HepG2 (cell line): ENCODE results near the gene PPRC1. TPM values are rescaled to one million over a fixed set of nuclear protein-coding genes. Genes with fewer than 3 reads are reported as not detected.

ENCODE experiments used
- ETV5 ChIP-seq: IDR thresholded peaks from 2 replicates; pipeline ENCODE4 v1.6.1; 2018; ENCODE audit warnings: missing biosample characterization, missing genetic modification reagents, inconsistent platforms, borderline replicate concordance
- GABPA ChIP-seq, 2 experiments: IDR thresholded peaks; 2 replicates each; pipeline ENCODE4 v1.6.1; 2011 to 2016; ENCODE audit warnings: low read depth in 2 of 2, low read length in 1 of 2, missing biosample characterization in 1 of 2, missing genetic modification characterization in 1 of 2
- GATAD2A ChIP-seq: IDR thresholded peaks from 2 replicates; pipeline ENCODE4 v1.6.1; 2016
- HOXA3 ChIP-seq: sonication (generic); formaldehyde crosslinking; IDR thresholded peaks from 2 replicates; pipeline ENCODE4 v1.5.0; 2020; ENCODE audit warnings: missing genetic modification reagents
- NCOA2 ChIP-seq: sonication (generic); formaldehyde crosslinking; IDR thresholded peaks from 2 replicates; pipeline ENCODE4 v1.8.0; 2022; ENCODE audit warnings: inconsistent platforms
- RBFOX2 ChIP-seq: fragments of 200-400 bp; formaldehyde crosslinking; IDR thresholded peaks from 2 replicates; pipeline ENCODE4 v1.6.1; 2017; ENCODE audit warnings: low read depth, mild to moderate bottlenecking, low read length
- RBM39 ChIP-seq: fragments of 200-400 bp; formaldehyde crosslinking; IDR thresholded peaks from one replicate; pipeline ENCODE4 v1.6.1; 2018; ENCODE audit warnings: antibody characterized with exemption, mild to moderate bottlenecking, low read depth, low read length; ENCODE audit not compliant: poor library complexity, severe bottlenecking
- SOX13 ChIP-seq, 3 experiments: fragments of 450-650 bp in 1 of 3; sonication (generic) in 1 of 3; formaldehyde crosslinking in 1 of 3; IDR thresholded peaks in 2 of 3; conservative IDR thresholded peaks in 1 of 3; 2 replicates each; pipeline versions ENCODE4 v1.5.0 to v1.6.1; 2016 to 2020; ENCODE audit warnings: antibody characterized with exemption in 1 of 3, mild to moderate bottlenecking in 1 of 3, missing compliant biosample characterization in 1 of 3, missing genetic modification reagents in 1 of 3, moderate library complexity in 1 of 3
- TBP ChIP-seq: sonication (generic); formaldehyde crosslinking; IDR thresholded peaks from 2 replicates; pipeline ENCODE4 v1.5.0; 2020; ENCODE audit warnings: missing genetic modification reagents
- YEATS4 ChIP-seq: sonication (generic); formaldehyde crosslinking; IDR thresholded peaks from 2 replicates; pipeline ENCODE4 v1.4.0; 2020; ENCODE audit warnings: missing genetic modification reagents, borderline replicate concordance
- ZBTB1 ChIP-seq: sonication (generic); formaldehyde crosslinking; IDR thresholded peaks from 2 replicates; pipeline ENCODE4 v1.4.0; 2020; ENCODE audit warnings: missing genetic modification reagents, borderline replicate concordance
- ZBTB42 ChIP-seq: sonication (generic); formaldehyde crosslinking; IDR thresholded peaks from 2 replicates; pipeline ENCODE4 v1.5.0; 2020; ENCODE audit warnings: mild to moderate bottlenecking, missing genetic modification reagents
- ZFP36L1 ChIP-seq: sonication (generic); formaldehyde crosslinking; IDR thresholded peaks from 2 replicates; pipeline ENCODE4 v1.8.0; 2022; ENCODE audit warnings: mild to moderate bottlenecking, missing genetic modification reagents, moderate library complexity
- ZNF296 ChIP-seq: sonication (generic); formaldehyde crosslinking; conservative IDR thresholded peaks from 2 replicates; pipeline ENCODE4 v1.5.0; 2020; ENCODE audit warnings: mild to moderate bottlenecking, missing genetic modification reagents
- ZNF468 ChIP-seq: sonication (generic); formaldehyde crosslinking; IDR thresholded peaks from 2 replicates; pipeline ENCODE4 v1.8.0; 2022; ENCODE audit warnings: mild to moderate bottlenecking, moderate library complexity, missing genetic modification reagents
- ZNF766 ChIP-seq: sonication (generic); formaldehyde crosslinking; IDR thresholded peaks from 2 replicates; pipeline ENCODE4 v1.5.0; 2020; ENCODE audit warnings: missing genetic modification reagents, borderline replicate concordance
- ZNF816 ChIP-seq: sonication (generic); formaldehyde crosslinking; IDR thresholded peaks from 2 replicates; pipeline ENCODE4 v1.8.0; 2022; ENCODE audit warnings: missing genetic modification reagents, mild to moderate bottlenecking, borderline replicate concordance
- ZNF891 ChIP-seq: sonication (generic); formaldehyde crosslinking; IDR thresholded peaks from 2 replicates; pipeline ENCODE4 v1.5.0; 2020; ENCODE audit warnings: mild to moderate bottlenecking, missing genetic modification reagents
- ZSCAN20 ChIP-seq: sonication (generic); formaldehyde crosslinking; IDR thresholded peaks from 2 replicates; pipeline ENCODE4 v1.4.0; 2020; ENCODE audit warnings: missing genetic modification reagents, mild to moderate bottlenecking, borderline replicate concordance
- polyA plus RNA-seq, 8 experiments: library from polyadenylated mRNA; depleted of rRNA in 3 of 8; stranded (reverse) in 7 of 8; unstranded in 1 of 8; fragments of >200 nt; fragmentation: Illumina TruSeq in 4 of 8; extraction: Trizol in 4 of 8; gene quantifications; 2 replicates each; pipeline versions ENCODE4 v1.2.1 to v1.2.3, GENCODE V29; 2011 to 2016; ENCODE audit warnings: low read depth in 4 of 8, missing spikeins in 1 of 8, mixed read lengths in 1 of 8; ENCODE audit not compliant: insufficient read depth in 1 of 8
- total RNA-seq, 5 experiments: library from RNA; depleted of rRNA; stranded (reverse); fragments of >200 nt; fragmentation: Illumina TruSeq; extraction: Trizol; gene quantifications; 2 replicates each; pipeline ENCODE4 v1.2.3, GENCODE V29; 2016; ENCODE audit warnings: low read depth in 1 of 5
- TF ChIP-seq, protein P1 (sequence below): IDR thresholded peaks from 2 replicates; pipeline ENCODE4 v1.6.1; 2018; ENCODE audit warnings: missing genetic modification reagents
- TF ChIP-seq, protein P2 (sequence below): sonication (generic); formaldehyde crosslinking; IDR thresholded peaks from 2 replicates; pipeline ENCODE4 v1.4.0; 2020; ENCODE audit warnings: low read depth, mild to moderate bottlenecking, missing genetic modification reagents
- TF ChIP-seq, protein P3 (sequence below): sonication (generic); formaldehyde crosslinking; IDR thresholded peaks from 2 replicates; pipeline ENCODE4 v1.4.0; 2020; ENCODE audit warnings: missing genetic modification reagents, borderline replicate concordance
- TF ChIP-seq, protein P4 (sequence below): sonication (generic); formaldehyde crosslinking; IDR thresholded peaks from 2 replicates; pipeline ENCODE4 v1.8.1; 2023; ENCODE audit warnings: mild to moderate bottlenecking, missing genetic modification reagents

The PPRC1 gene
- total and polyA plus RNA-seq, 2 of the 13 experiments (the other 11 are each of a cell fraction or from before 2014, with no cell fraction given) = 18.7 to 24.2 TPM

DNA sequence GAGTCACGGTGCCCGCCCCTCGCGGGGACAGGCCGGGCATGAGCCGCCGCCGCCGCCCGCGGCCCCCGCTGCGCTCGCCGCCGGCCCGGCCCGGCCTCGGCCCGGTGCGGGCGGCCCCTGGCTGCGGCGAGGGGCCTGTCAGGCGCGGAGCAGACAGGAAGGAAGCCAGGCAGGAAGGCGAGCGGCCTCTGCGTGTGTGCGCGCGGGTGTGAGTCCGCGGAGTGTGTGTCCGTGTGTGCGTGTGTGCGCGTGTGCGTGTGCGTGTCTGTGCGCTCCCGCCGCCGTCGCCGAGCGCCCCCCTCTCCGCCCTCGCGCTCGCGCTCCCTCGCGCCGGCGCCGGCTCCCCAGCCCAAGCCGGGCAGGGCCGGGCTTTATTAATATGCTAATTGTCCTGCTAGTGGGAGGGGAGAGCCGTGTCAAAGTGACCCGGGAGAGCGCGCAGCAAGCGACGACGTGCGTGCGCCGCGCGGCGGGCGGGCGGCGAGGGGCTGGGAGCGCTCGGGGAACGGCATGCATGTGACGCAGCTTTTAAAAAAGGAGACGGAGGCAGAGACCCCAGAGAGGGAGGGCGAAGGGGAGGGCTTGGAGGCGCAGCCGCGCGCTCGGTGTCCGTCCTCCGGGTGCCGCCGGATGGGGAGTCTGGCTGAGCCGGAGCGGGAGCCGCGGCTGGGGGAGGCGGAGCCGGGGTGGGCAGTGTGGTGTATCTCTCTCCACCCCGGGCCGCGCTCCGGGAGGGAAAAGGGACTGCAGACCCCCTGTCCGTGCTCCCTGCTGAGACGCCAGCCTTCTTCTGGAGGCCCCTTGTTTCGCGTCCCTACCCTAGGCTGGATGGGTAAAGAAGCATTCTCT lies 12.5 kb upstream of the PPRC1 start, which contains the start of gene LDB1 (continued):
- TF ChIP-seq NCOA2 = no peak
- TF ChIP-seq GABPA (IDR thresholded peaks at IDR 0.05; ENCODE audit: low read depth, low read length) = no peak
- no peak for TF ChIP-seq GABPA (CRISPR knock-in tag; IDR thresholded peaks at IDR 0.05; ENCODE audit: low read depth)
- TF ChIP-seq, protein P1, sequence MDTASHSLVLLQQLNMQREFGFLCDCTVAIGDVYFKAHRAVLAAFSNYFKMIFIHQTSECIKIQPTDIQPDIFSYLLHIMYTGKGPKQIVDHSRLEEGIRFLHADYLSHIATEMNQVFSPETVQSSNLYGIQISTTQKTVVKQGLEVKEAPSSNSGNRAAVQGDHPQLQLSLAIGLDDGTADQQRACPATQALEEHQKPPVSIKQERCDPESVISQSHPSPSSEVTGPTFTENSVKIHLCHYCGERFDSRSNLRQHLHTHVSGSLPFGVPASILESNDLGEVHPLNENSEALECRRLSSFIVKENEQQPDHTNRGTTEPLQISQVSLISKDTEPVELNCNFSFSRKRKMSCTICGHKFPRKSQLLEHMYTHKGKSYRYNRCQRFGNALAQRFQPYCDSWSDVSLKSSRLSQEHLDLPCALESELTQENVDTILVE (CRISPR knock-in tag) = peak; percentile 39; the same call in 1 of the 2 replicates
- no peak for TF ChIP-seq ZFP36L1 (CRISPR knock-in tag)
- TF ChIP-seq GATAD2A (CRISPR knock-in tag) = no peak
- TF ChIP-seq, protein P2, sequence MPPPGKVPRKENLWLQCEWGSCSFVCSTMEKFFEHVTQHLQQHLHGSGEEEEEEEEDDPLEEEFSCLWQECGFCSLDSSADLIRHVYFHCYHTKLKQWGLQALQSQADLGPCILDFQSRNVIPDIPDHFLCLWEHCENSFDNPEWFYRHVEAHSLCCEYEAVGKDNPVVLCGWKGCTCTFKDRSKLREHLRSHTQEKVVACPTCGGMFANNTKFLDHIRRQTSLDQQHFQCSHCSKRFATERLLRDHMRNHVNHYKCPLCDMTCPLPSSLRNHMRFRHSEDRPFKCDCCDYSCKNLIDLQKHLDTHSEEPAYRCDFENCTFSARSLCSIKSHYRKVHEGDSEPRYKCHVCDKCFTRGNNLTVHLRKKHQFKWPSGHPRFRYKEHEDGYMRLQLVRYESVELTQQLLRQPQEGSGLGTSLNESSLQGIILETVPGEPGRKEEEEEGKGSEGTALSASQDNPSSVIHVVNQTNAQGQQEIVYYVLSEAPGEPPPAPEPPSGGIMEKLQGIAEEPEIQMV = no peak
- TF ChIP-seq TBP (CRISPR knock-in tag) = no peak
- 0 out of 2 replicates have a peak, but pooled peaks have one; percentile 28 for TF ChIP-seq ZSCAN20 (CRISPR knock-in tag)
- TF ChIP-seq ZNF468 (CRISPR knock-in tag) = no peak; the same call in 1 of the 2 replicates
- TF ChIP-seq, protein P3, sequence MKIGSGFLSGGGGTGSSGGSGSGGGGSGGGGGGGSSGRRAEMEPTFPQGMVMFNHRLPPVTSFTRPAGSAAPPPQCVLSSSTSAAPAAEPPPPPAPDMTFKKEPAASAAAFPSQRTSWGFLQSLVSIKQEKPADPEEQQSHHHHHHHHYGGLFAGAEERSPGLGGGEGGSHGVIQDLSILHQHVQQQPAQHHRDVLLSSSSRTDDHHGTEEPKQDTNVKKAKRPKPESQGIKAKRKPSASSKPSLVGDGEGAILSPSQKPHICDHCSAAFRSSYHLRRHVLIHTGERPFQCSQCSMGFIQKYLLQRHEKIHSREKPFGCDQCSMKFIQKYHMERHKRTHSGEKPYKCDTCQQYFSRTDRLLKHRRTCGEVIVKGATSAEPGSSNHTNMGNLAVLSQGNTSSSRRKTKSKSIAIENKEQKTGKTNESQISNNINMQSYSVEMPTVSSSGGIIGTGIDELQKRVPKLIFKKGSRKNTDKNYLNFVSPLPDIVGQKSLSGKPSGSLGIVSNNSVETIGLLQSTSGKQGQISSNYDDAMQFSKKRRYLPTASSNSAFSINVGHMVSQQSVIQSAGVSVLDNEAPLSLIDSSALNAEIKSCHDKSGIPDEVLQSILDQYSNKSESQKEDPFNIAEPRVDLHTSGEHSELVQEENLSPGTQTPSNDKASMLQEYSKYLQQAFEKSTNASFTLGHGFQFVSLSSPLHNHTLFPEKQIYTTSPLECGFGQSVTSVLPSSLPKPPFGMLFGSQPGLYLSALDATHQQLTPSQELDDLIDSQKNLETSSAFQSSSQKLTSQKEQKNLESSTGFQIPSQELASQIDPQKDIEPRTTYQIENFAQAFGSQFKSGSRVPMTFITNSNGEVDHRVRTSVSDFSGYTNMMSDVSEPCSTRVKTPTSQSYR (CRISPR knock-in tag) = no peak
- no peak; the same call in 1 of the 2 replicates for TF ChIP-seq ZNF891 (CRISPR knock-in tag)
- TF ChIP-seq YEATS4 (CRISPR knock-in tag) = 0 out of 2 replicates have a peak, but pooled peaks have one; percentile 25
- TF ChIP-seq RBM39 = peak; percentile 32
- no peak for TF ChIP-seq ZNF816 (CRISPR knock-in tag)
- TF ChIP-seq ZNF296 = no peak
- no peak for TF ChIP-seq ZBTB42
- TF ChIP-seq, protein P4, sequence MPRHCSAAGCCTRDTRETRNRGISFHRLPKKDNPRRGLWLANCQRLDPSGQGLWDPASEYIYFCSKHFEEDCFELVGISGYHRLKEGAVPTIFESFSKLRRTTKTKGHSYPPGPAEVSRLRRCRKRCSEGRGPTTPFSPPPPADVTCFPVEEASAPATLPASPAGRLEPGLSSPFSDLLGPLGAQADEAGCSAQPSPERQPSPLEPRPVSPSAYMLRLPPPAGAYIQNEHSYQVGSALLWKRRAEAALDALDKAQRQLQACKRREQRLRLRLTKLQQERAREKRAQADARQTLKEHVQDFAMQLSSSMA = no peak
- peak; percentile 48; the same call in 1 of the 2 replicates for TF ChIP-seq ZNF766 (CRISPR knock-in tag)
- peak; percentile 27; the same call in 1 of the 2 replicates for TF ChIP-seq HOXA3 (CRISPR knock-in tag)
- TF ChIP-seq RBFOX2 = peak; percentile 67
- TF ChIP-seq ZBTB1 (CRISPR knock-in tag) = no peak
- no peak for TF ChIP-seq SOX13 (IDR thresholded peaks at IDR 0.05)
- TF ChIP-seq SOX13 (CRISPR knock-in tag; conservative IDR thresholded peaks at IDR 0.05 in 1 of 2, IDR thresholded peaks at IDR 0.05 in 1 of 2) = no peak; a peak in 1 of 4 replicates
- TF ChIP-seq ETV5 (CRISPR knock-in tag) = no peak; the same call in 1 of the 2 replicates
